ENCODE results near the gene SURF1. TPM values are rescaled to one million over a fixed set of nuclear protein-coding genes. Genes with fewer than 3 reads are reported as not detected.

The SURF1 gene
- 29.4 to 31.4 TPM (median 30.0 TPM) in 3 replicates for total RNA-seq

GRCh38 chr9:133356391-133357091 lies at the start of gene SURF1, which contains the start of gene SURF2:
Gene SURF1, minus strand, starts transcription at chr9:133356487. Its CDS starts 34 bp downstream, at chr9:133356453.
Gene SURF2, plus strand, starts transcription at chr9:133356550. Its CDS starts 43 bp downstream, at chr9:133356593.
- H3K36me3 Mint-ChIP-seq, result peaks cover 13% of the 10 kb centered on the region
- no peak for TF ChIP-seq CTCF (IDR thresholded peaks at IDR 0.05; ENCODE audit: unreplicated experiment)
- no peaks in the 10 kb centered on the region for H3K27me3 Mint-ChIP-seq (ENCODE audit: low read depth)
- H3K4me1 Mint-ChIP-seq, result peaks cover 3% of the 10 kb centered on the region
- no peaks in the 10 kb centered on the region for H3K9me3 Mint-ChIP-seq
- peak; percentile 81 to 92 for DNase-seq (ENCODE audit: low spot score in 2 of 2, unreplicated experiment in 2 of 2)
- H3K4me3 Mint-ChIP-seq, result peak within 1 kb of the TSS; percentile 88
- peak within 1 kb of the TSS; percentile 88 for H3K27ac Mint-ChIP-seq

GRCh38 chr9:133405508-133406438 lies 49.5 kb upstream of the SURF1 start:
- Mint-ChIP-seq H3K9me3 (no peaks in the 10 kb centered on the region), H3K4me1 (no peaks in the 10 kb centered on the region), H3K36me3 (peaks cover 31% of the 10 kb centered on the region), H3K4me3 (no peak overlapping the region), H3K27ac (no peak overlapping the region), H3K27me3 (ENCODE audit: low read depth) (no peaks in the 10 kb centered on the region)
- TF ChIP-seq CTCF (IDR thresholded peaks at IDR 0.05; ENCODE audit: unreplicated experiment), result no peak
- DNase-seq (ENCODE audit: low spot score in 2 of 2, unreplicated experiment in 2 of 2), result no peak

GRCh38 chr9:133404454-133405002 lies 48.2 kb upstream of the SURF1 start:
- H3K4me1 Mint-ChIP-seq, result no peaks in the 10 kb centered on the region

GRCh38 chr9:133403766-133404453 lies 47.6 kb upstream of the SURF1 start:
- no peaks in the 10 kb centered on the region for H3K4me1 Mint-ChIP-seq
- H3K36me3 Mint-ChIP-seq, result peaks cover 18% of the 10 kb centered on the region
- no peaks in the 10 kb centered on the region for H3K9me3 Mint-ChIP-seq
- no peak overlapping the region for H3K27ac Mint-ChIP-seq
- TF ChIP-seq CTCF (IDR thresholded peaks at IDR 0.05; ENCODE audit: unreplicated experiment), result peak; percentile 43
- H3K27me3 Mint-ChIP-seq (ENCODE audit: low read depth), result peaks cover 3% of the 10 kb centered on the region
- DNase-seq (ENCODE audit: low spot score in 2 of 2, unreplicated experiment in 2 of 2), result no peak
- H3K4me3 Mint-ChIP-seq, result no peak overlapping the region

More at GRCh38 chr9:133404454-133405002, 48.2 kb upstream of the SURF1 start:
- no peak overlapping the region for H3K27ac Mint-ChIP-seq
- no peak overlapping the region for H3K4me3 Mint-ChIP-seq
- no peak for DNase-seq (ENCODE audit: low spot score in 2 of 2, unreplicated experiment in 2 of 2)
- H3K27me3 Mint-ChIP-seq (ENCODE audit: low read depth), result no peaks in the 10 kb centered on the region
- TF ChIP-seq CTCF (IDR thresholded peaks at IDR 0.05; ENCODE audit: unreplicated experiment), result no peak
- no peaks in the 10 kb centered on the region for H3K9me3 Mint-ChIP-seq
- peaks cover 22% of the 10 kb centered on the region for H3K36me3 Mint-ChIP-seq

- Mint-ChIP-seq H3K4me1 (no peaks in the 10 kb centered on the region), H3K27me3 (ENCODE audit: low read depth) (peaks cover 4% of the 10 kb centered on the region), H3K36me3 (peaks cover 18% of the 10 kb centered on the region), H3K9me3 (no peaks in the 10 kb centered on the region), H3K4me3 (no peak overlapping the region), H3K27ac (no peak overlapping the region)
- TF ChIP-seq CTCF (IDR thresholded peaks at IDR 0.05; ENCODE audit: unreplicated experiment), result no peak
- DNase-seq (ENCODE audit: low spot score in 2 of 2, unreplicated experiment in 2 of 2), result no peak
These were observed 46.4 kb upstream of the SURF1 start for GRCh38 chr9:133402689-133403088.

Measured in mesothelial cell of epicardium (in vitro differentiated cells).